Endothelial cell (in vitro differentiated cells): Measurements from ENCODE around the gene PTGER1. TPM values are rescaled to one million over a fixed set of nuclear protein-coding genes. Genes with fewer than 3 reads are reported as not detected.

Experiments used
- DNase-seq: peaks from one replicate; pipeline ENCODE4 v3.0.0; 2021; ENCODE audit warnings: low spot score
- H3K27ac Mint-ChIP-seq: one replicate; pipeline ENCODE4 v1.8.0; 2021; ENCODE audit warnings: mixed read lengths, inconsistent platforms; ENCODE audit not compliant: unreplicated experiment
- H3K27me3 Mint-ChIP-seq: one replicate; pipeline ENCODE4 v1.8.0; 2021; ENCODE audit warnings: mild to moderate bottlenecking, moderate library complexity, mixed read lengths, inconsistent platforms; ENCODE audit not compliant: unreplicated experiment
- H3K36me3 Mint-ChIP-seq: one replicate; pipeline ENCODE4 v1.8.0; 2021; ENCODE audit warnings: mild to moderate bottlenecking, low read depth, mixed read lengths, inconsistent platforms; ENCODE audit not compliant: unreplicated experiment
- H3K4me1 Mint-ChIP-seq: one replicate; pipeline ENCODE4 v1.8.0; 2021; ENCODE audit warnings: mild to moderate bottlenecking, mixed read lengths, inconsistent platforms; ENCODE audit not compliant: unreplicated experiment
- H3K4me3 Mint-ChIP-seq: one replicate; pipeline ENCODE4 v1.8.0; 2021; ENCODE audit warnings: mild to moderate bottlenecking, mixed read lengths, inconsistent platforms; ENCODE audit not compliant: unreplicated experiment
- H3K9me3 Mint-ChIP-seq: one replicate; pipeline ENCODE4 v1.8.0; 2021; ENCODE audit warnings: mixed read lengths, inconsistent platforms; ENCODE audit not compliant: unreplicated experiment
- total RNA-seq: library from RNA; stranded (reverse); fragmentation: NEBNext Ultra II Directional; extraction: Animal tissue kit (Norgen Biotek cat#: 25700); gene quantifications from one replicate; pipeline ENCODE4 v1.2.1, GENCODE V29; 2021; ENCODE audit not compliant: unreplicated experiment
- TF ChIP-seq, protein P1 (sequence below): fragments of 200-600 bp; sonication (generic); IDR thresholded peaks from one replicate; pipeline ENCODE4 v1.5.0; 2021; ENCODE audit warnings: antibody characterized with exemption; ENCODE audit not compliant: unreplicated experiment

PTGER1 gene
- total RNA-seq, 1 donor from 2014 or later = 0.31 TPM

DNA sequence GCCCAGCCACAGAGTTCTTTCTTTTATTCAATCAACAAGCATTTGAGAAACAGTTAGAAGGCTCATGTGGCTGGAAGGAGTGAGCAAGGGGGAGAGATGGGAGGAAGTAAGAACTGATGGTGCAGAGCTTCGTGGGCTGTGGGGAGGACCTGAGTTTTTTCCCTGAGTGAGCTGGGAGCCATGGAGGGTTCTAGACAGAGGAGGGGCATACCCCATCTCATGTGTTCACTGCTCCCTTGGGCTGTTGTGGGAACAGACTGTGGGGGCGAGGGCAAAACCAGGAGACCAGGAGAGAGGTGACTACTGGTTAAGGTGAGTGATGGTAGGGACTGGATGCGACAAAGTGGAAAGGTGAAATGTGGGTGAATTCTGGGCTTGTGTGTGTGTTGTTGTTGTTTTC, 44.4 kb downstream of the PTGER1 start:
- TF ChIP-seq, protein P1, sequence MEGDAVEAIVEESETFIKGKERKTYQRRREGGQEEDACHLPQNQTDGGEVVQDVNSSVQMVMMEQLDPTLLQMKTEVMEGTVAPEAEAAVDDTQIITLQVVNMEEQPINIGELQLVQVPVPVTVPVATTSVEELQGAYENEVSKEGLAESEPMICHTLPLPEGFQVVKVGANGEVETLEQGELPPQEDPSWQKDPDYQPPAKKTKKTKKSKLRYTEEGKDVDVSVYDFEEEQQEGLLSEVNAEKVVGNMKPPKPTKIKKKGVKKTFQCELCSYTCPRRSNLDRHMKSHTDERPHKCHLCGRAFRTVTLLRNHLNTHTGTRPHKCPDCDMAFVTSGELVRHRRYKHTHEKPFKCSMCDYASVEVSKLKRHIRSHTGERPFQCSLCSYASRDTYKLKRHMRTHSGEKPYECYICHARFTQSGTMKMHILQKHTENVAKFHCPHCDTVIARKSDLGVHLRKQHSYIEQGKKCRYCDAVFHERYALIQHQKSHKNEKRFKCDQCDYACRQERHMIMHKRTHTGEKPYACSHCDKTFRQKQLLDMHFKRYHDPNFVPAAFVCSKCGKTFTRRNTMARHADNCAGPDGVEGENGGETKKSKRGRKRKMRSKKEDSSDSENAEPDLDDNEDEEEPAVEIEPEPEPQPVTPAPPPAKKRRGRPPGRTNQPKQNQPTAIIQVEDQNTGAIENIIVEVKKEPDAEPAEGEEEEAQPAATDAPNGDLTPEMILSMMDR = no peak
- H3K27me3 Mint-ChIP-seq = peaks cover 2% of the 10 kb centered on the region
- peak overlapping the region; percentile 65 for H3K4me3 Mint-ChIP-seq
- peaks cover 3% of the 10 kb centered on the region for H3K36me3 Mint-ChIP-seq
- no peak overlapping the region for H3K27ac Mint-ChIP-seq
- no peak for DNase-seq
- H3K4me1 Mint-ChIP-seq = peaks cover 15% of the 10 kb centered on the region
- H3K9me3 Mint-ChIP-seq = no peaks in the 10 kb centered on the region

DNA sequence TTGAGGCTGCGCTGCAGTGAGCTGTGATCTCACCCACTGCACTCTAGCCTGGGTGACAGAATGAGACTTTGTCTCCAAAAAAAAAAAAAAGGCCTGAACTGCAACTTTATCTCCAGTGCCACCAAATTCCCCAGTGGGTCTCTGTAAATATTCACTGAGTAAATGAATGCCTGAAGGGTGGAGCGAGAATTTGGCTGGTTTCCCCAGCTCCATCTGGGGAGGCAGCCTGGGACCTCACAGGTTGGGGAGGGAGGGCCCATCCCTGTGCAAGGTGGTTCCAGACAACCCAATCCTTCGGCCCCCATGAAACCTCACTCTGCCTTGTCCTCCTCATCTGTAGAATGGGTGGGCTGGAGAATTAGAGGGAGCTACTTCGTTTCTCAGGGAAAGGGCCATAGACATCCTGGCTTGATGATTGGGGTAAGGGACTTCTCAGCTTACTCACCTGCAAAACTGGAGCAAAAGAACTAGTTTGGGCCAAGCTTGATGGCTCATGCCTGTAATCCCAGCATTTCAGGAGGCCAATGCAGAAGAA, 46.2 kb downstream of the PTGER1 start:
- Mint-ChIP-seq H3K4me3 (no peak overlapping the region), H3K4me1 (peaks cover 8% of the 10 kb centered on the region), H3K27me3 (peaks cover under 1% of the 10 kb centered on the region), H3K27ac (no peak overlapping the region), H3K36me3 (peaks cover 3% of the 10 kb centered on the region), H3K9me3 (no peaks in the 10 kb centered on the region)
- no peak for DNase-seq
- TF ChIP-seq, protein P1 = no peak

DNA sequence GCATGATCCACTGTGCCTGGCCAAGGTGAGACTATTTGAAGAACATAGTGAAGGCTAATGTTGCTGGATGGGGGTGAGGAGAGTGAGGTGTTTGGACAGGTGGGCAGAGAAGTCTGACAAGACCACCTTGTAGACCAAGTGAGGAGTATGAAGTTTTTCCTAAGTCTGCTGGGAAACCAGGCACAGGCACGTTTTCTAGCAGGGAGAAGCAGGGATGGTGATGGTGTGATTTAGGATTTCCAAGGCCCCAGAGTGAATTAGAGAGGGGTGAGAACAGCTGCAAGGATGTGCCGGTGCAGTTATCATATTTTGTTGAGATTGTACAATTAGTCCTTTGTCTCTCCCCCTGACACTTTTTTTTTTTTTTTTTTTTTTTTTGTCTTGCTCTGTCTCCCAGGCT, 47.7 kb downstream of the PTGER1 start:
- Mint-ChIP-seq H3K9me3 (no peaks in the 10 kb centered on the region), H3K4me1 (peaks cover 8% of the 10 kb centered on the region), H3K27ac (no peak overlapping the region), H3K27me3 (no peaks in the 10 kb centered on the region), H3K4me3 (peak overlapping the region; percentile 10), H3K36me3 (peaks cover under 1% of the 10 kb centered on the region)
- no peak for DNase-seq
- TF ChIP-seq, protein P1 = no peak

DNA sequence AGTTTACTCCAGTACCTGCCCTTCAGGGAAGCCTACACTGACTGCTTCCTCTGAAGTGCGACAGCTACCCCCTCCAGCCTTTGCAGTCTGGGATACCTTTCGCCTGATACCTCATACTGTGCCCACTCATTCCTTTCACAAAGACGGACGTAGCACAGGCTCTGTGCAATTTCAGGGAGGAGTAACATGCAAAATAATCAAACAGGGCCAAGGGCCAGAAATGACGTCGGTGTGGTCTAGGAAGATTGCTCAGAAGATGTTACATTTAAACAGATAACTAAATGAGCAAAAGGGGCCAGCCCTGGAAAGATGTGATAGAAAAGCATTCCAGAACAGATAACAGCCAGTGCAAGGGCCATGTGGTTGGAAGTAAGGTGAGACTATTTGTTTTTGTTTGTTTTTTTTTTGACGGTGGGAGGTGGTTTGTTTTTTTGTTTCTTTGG, 49.4 kb downstream of the PTGER1 start:
- H3K27me3 Mint-ChIP-seq = no peaks in the 10 kb centered on the region
- TF ChIP-seq, protein P1 = no peak
- H3K4me3 Mint-ChIP-seq = no peak overlapping the region
- no peak overlapping the region for H3K27ac Mint-ChIP-seq
- H3K4me1 Mint-ChIP-seq = peaks cover 6% of the 10 kb centered on the region
- no peaks in the 10 kb centered on the region for H3K36me3 Mint-ChIP-seq
- H3K9me3 Mint-ChIP-seq = no peaks in the 10 kb centered on the region
- DNase-seq = no peak

Other genes starting within 250 kb of the PTGER1 start
- 12.8 TPM for gene ADGRE5, start 93.9 kb downstream of the PTGER1 start, total RNA-seq
- 81.1 TPM for gene DDX39A, start 56.0 kb downstream of the PTGER1 start, total RNA-seq
- 207 TPM for gene PKN1, start 42.0 kb downstream of the PTGER1 start, total RNA-seq
- gene GIPC1, start 20.8 kb upstream of the PTGER1 start, total RNA-seq = 106 TPM
- 45.7 TPM for gene DNAJB1, start 43.0 kb upstream of the PTGER1 start, total RNA-seq
- 116 TPM for gene TECR, start 54.2 kb upstream of the PTGER1 start, total RNA-seq
- 122 TPM for gene NDUFB7, start 96.7 kb upstream of the PTGER1 start, total RNA-seq
- gene CLEC17A, start 107.7 kb upstream of the PTGER1 start, total RNA-seq = not detected
- not detected for gene ADGRE3, start 199.5 kb upstream of the PTGER1 start, total RNA-seq
- gene ZNF333, start 214.7 kb upstream of the PTGER1 start, total RNA-seq = 17.5 TPM